ENCODE measurements around the gene DEUP1.

The DEUP1 gene

DNA sequence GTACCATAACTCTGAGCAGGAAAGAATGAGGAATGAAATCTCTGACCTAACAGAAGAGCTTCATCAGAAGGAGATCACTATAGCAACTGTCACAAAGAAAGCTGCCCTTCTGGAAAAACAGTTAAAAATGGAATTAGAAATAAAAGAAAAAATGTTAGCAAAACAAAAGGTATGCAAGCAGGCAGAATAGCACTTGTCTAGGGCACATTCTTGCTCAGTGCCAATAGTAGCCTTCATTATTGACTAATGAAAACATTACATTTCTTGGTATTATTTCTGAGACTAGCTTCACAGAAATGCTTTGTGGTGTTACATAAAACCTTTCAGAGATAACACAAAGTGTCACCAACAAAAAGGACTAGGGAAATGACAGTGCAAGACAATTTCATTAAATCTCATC, 63.9 kb downstream of the DEUP1 start:
- TF ChIP-seq TAF1 (IDR thresholded peaks at IDR 0.05; ENCODE audit: borderline replicate concordance, insufficient read depth, low read length) (no peak), POLR2AphosphoS5 (IDR thresholded peaks at IDR 0.05; ENCODE audit: low read depth, low read length) (no peak), FOXP2 (optimal IDR thresholded peaks at IDR 0.05; ENCODE audit: borderline replicate concordance, extremely low read depth, extremely low read length, insufficient read depth) (no peak), SIN3A (IDR thresholded peaks at IDR 0.05; ENCODE audit: borderline replicate concordance, insufficient read depth, low read length) (no peak)
- TF ChIP-seq, protein P1, sequence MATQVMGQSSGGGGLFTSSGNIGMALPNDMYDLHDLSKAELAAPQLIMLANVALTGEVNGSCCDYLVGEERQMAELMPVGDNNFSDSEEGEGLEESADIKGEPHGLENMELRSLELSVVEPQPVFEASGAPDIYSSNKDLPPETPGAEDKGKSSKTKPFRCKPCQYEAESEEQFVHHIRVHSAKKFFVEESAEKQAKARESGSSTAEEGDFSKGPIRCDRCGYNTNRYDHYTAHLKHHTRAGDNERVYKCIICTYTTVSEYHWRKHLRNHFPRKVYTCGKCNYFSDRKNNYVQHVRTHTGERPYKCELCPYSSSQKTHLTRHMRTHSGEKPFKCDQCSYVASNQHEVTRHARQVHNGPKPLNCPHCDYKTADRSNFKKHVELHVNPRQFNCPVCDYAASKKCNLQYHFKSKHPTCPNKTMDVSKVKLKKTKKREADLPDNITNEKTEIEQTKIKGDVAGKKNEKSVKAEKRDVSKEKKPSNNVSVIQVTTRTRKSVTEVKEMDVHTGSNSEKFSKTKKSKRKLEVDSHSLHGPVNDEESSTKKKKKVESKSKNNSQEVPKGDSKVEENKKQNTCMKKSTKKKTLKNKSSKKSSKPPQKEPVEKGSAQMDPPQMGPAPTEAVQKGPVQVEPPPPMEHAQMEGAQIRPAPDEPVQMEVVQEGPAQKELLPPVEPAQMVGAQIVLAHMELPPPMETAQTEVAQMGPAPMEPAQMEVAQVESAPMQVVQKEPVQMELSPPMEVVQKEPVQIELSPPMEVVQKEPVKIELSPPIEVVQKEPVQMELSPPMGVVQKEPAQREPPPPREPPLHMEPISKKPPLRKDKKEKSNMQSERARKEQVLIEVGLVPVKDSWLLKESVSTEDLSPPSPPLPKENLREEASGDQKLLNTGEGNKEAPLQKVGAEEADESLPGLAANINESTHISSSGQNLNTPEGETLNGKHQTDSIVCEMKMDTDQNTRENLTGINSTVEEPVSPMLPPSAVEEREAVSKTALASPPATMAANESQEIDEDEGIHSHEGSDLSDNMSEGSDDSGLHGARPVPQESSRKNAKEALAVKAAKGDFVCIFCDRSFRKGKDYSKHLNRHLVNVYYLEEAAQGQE (IDR thresholded peaks at IDR 0.05; ENCODE audit: insufficient read depth in 1 of 2, low read depth in 2 of 2, low read length in 2 of 2): no peak

DNA sequence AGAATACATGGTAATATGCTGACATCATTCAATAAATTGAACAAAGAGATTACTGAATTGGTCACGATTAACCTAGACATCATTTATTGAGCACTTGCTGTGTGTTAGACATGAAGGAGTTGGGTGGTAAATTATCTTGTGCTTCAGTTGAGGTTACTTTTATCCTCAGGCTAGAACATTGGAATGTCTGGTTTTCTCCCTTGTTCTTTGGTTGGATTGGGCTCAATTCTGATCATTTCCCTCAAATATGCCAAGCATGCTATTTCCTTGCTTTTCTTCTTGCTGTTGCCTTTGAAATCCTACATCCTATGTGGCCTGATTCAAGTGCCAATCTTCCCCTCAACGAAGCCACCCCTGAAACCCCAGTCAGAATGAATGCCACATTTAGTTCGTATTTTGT, 65.8 kb downstream of the DEUP1 start:
- TF ChIP-seq TAF1 (IDR thresholded peaks at IDR 0.05; ENCODE audit: borderline replicate concordance, insufficient read depth, low read length) (no peak), FOXP2 (optimal IDR thresholded peaks at IDR 0.05; ENCODE audit: borderline replicate concordance, extremely low read depth, extremely low read length, insufficient read depth) (no peak), POLR2AphosphoS5 (IDR thresholded peaks at IDR 0.05; ENCODE audit: low read depth, low read length) (no peak)

GRCh38 chr11:93403930-93404329, 73.4 kb downstream of the DEUP1 start:
- TF ChIP-seq POLR2AphosphoS5 (IDR thresholded peaks at IDR 0.05; ENCODE audit: low read depth, low read length): no peak
- no peak for TF ChIP-seq FOXP2 (optimal IDR thresholded peaks at IDR 0.05; ENCODE audit: borderline replicate concordance, extremely low read depth, extremely low read length, insufficient read depth)
- TF ChIP-seq TAF1 (IDR thresholded peaks at IDR 0.05; ENCODE audit: borderline replicate concordance, insufficient read depth, low read length): no peak

GRCh38 chr11:93407777-93408401, 77.3 kb downstream of the DEUP1 start:
- TF ChIP-seq FOXP2 (optimal IDR thresholded peaks at IDR 0.05; ENCODE audit: borderline replicate concordance, extremely low read depth, extremely low read length, insufficient read depth) (no peak), SIN3A (IDR thresholded peaks at IDR 0.05; ENCODE audit: borderline replicate concordance, insufficient read depth, low read length) (no peak), TAF1 (IDR thresholded peaks at IDR 0.05; ENCODE audit: borderline replicate concordance, insufficient read depth, low read length) (no peak), POLR2AphosphoS5 (IDR thresholded peaks at IDR 0.05; ENCODE audit: low read depth, low read length) (no peak)
- TF ChIP-seq, protein P1 (IDR thresholded peaks at IDR 0.05; ENCODE audit: insufficient read depth in 1 of 2, low read depth in 2 of 2, low read length in 2 of 2): no peak

GRCh38 chr11:93410441-93410840, 79.9 kb downstream of the DEUP1 start:
- TF ChIP-seq SIN3A (IDR thresholded peaks at IDR 0.05; ENCODE audit: borderline replicate concordance, insufficient read depth, low read length): no peak
- no peak for TF ChIP-seq TAF1 (IDR thresholded peaks at IDR 0.05; ENCODE audit: borderline replicate concordance, insufficient read depth, low read length)
- TF ChIP-seq FOXP2 (optimal IDR thresholded peaks at IDR 0.05; ENCODE audit: borderline replicate concordance, extremely low read depth, extremely low read length, insufficient read depth): no peak
- TF ChIP-seq, protein P1 (IDR thresholded peaks at IDR 0.05; ENCODE audit: insufficient read depth in 1 of 2, low read depth in 2 of 2, low read length in 2 of 2): no peak
- TF ChIP-seq POLR2AphosphoS5 (IDR thresholded peaks at IDR 0.05; ENCODE audit: low read depth, low read length): no peak

DNA sequence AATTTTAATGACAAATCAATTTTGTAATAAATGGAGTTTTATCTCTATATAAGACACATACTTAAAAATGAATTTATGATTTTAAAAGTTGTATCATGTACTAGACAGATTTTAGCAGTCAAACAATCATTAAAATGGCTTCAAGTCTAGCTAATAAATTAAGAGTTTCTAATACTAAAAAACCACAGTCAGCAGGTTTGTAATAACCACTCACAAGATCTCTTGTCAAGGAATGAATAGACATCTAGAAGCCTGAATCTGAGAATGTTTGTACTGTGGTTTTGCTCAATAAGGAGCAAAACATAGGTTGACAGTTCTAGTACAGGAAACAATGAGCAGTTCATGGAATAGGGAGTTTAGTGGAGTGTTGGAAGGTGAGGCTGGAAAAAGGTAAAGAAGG, 81.2 kb downstream of the DEUP1 start:
- no peak for TF ChIP-seq POLR2AphosphoS5 (IDR thresholded peaks at IDR 0.05; ENCODE audit: low read depth, low read length)
- no peak for TF ChIP-seq TAF1 (IDR thresholded peaks at IDR 0.05; ENCODE audit: borderline replicate concordance, insufficient read depth, low read length)
